ENCODE measurements around the gene GFER. TPM values are rescaled to one million over a fixed set of nuclear protein-coding genes. Genes with fewer than 3 reads are reported as not detected.

GFER gene
- total and polyA plus RNA-seq, 10 of the 15 experiments (the other 5 are each of a cell fraction or from before 2014, with no cell fraction given), result 2.4 to 57.7 (median 31.3) TPM

DNA sequence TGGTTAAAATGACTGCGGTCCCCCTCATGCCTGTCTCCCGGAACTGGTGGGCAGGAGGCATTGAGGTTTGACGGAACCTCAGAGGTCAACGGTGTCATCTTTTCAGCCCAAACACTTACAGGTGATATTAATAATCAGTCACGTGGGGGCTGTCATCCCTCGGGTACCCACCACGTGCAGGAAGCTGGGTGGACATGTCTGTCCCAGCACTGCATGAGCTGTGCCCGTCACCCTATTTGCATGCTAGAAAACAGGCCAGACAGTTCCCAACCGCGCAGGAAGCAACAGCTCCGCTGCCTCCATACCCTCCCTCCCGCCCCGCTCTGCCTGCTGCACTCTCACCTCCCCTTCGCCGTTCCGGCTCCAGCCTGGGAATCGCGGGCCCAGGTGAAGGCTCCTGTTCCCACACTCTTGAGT is 7.2 kb downstream of the GFER start (continued):
- TF ChIP-seq RCOR1 (conservative IDR thresholded peaks at IDR 0.05; ENCODE audit: low read depth, low read length) (no peak), ZBED1 (IDR thresholded peaks at IDR 0.05; ENCODE audit: borderline replicate concordance) (no peak), TAF1 (IDR thresholded peaks at IDR 0.05; ENCODE audit: borderline replicate concordance, low read depth, low read length) (0 out of 2 replicates have a peak, but pooled peaks have one; percentile 23), IKZF2 (IDR thresholded peaks at IDR 0.05) (no peak; a peak in 2 of 4 replicates), HSF1 (IDR thresholded peaks at IDR 0.05; ENCODE audit: low read depth, low read length) (no peak), IKZF1 (conservative IDR thresholded peaks at IDR 0.05) (peak; percentile 40; the same call in 1 of the 2 replicates), YBX1 (IDR thresholded peaks at IDR 0.05) (no peak), ATF7 (IDR thresholded peaks at IDR 0.05; ENCODE audit: low read depth) (peak; percentile 30; the same call in 1 of the 2 replicates), ASH2L (IDR thresholded peaks at IDR 0.05; ENCODE audit: borderline replicate concordance, low read depth) (no peak), MTA2 (IDR thresholded peaks at IDR 0.05; ENCODE audit: low read depth) (peak; percentile 26; the same call in 1 of the 2 replicates), USF1 (IDR thresholded peaks at IDR 0.05; ENCODE audit: borderline replicate concordance, extremely low read length, insufficient read depth, low read depth, low read length) (peak; percentile 85), HDGF (IDR thresholded peaks at IDR 0.05) (no peak), NFIC (IDR thresholded peaks at IDR 0.05; ENCODE audit: low read depth, low read length) (no peak), RUNX3 (IDR thresholded peaks at IDR 0.05; ENCODE audit: low read length) (peak; percentile 83), PML (IDR thresholded peaks at IDR 0.05; ENCODE audit: low read length) (no peak), CHD2 (IDR thresholded peaks at IDR 0.05; ENCODE audit: borderline replicate concordance, low read depth, low read length) (no peak), MYC (IDR thresholded peaks at IDR 0.05; ENCODE audit: insufficient read depth, insufficient read length, insufficient replicate concordance, low read length, severe bottlenecking) (no peak), HDAC2 (IDR thresholded peaks at IDR 0.05) (no peak), SMAD5 (IDR thresholded peaks at IDR 0.05; ENCODE audit: low read depth) (no peak), SIX5 (IDR thresholded peaks at IDR 0.05; ENCODE audit: low read depth, low read length, severe bottlenecking) (no peak), WRNIP1 (IDR thresholded peaks at IDR 0.05; ENCODE audit: borderline replicate concordance, low read depth, low read length) (no peak), CREB1 (IDR thresholded peaks at IDR 0.05; ENCODE audit: low read depth) (no peak)
- TF ChIP-seq, protein P1, sequence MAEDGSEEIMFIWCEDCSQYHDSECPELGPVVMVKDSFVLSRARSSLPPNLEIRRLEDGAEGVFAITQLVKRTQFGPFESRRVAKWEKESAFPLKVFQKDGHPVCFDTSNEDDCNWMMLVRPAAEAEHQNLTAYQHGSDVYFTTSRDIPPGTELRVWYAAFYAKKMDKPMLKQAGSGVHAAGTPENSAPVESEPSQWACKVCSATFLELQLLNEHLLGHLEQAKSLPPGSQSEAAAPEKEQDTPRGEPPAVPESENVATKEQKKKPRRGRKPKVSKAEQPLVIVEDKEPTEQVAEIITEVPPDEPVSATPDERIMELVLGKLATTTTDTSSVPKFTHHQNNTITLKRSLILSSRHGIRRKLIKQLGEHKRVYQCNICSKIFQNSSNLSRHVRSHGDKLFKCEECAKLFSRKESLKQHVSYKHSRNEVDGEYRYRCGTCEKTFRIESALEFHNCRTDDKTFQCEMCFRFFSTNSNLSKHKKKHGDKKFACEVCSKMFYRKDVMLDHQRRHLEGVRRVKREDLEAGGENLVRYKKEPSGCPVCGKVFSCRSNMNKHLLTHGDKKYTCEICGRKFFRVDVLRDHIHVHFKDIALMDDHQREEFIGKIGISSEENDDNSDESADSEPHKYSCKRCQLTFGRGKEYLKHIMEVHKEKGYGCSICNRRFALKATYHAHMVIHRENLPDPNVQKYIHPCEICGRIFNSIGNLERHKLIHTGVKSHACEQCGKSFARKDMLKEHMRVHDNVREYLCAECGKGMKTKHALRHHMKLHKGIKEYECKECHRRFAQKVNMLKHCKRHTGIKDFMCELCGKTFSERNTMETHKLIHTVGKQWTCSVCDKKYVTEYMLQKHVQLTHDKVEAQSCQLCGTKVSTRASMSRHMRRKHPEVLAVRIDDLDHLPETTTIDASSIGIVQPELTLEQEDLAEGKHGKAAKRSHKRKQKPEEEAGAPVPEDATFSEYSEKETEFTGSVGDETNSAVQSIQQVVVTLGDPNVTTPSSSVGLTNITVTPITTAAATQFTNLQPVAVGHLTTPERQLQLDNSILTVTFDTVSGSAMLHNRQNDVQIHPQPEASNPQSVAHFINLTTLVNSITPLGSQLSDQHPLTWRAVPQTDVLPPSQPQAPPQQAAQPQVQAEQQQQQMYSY (CRISPR knock-in tag; IDR thresholded peaks at IDR 0.05), result no peak
- TF ChIP-seq, protein P2, sequence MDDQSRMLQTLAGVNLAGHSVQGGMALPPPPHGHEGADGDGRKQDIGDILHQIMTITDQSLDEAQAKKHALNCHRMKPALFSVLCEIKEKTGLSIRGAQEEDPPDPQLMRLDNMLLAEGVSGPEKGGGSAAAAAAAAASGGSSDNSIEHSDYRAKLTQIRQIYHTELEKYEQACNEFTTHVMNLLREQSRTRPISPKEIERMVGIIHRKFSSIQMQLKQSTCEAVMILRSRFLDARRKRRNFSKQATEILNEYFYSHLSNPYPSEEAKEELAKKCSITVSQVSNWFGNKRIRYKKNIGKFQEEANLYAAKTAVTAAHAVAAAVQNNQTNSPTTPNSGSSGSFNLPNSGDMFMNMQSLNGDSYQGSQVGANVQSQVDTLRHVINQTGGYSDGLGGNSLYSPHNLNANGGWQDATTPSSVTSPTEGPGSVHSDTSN (IDR thresholded peaks at IDR 0.05; ENCODE audit: insufficient replicate concordance, low read depth, low read length), result peak; percentile 68
